GM18498 (cell line): Measurements from ENCODE around the gene C4BPA.

Source experiments
- ATAC-seq: cut with Tn5 transposase; IDR thresholded peaks from one replicate; pipeline ENCODE4 v1.9.1; 2021; ENCODE audit warnings: mild to moderate bottlenecking, moderate library complexity; ENCODE audit not compliant: unreplicated experiment

The C4BPA gene

DNA sequence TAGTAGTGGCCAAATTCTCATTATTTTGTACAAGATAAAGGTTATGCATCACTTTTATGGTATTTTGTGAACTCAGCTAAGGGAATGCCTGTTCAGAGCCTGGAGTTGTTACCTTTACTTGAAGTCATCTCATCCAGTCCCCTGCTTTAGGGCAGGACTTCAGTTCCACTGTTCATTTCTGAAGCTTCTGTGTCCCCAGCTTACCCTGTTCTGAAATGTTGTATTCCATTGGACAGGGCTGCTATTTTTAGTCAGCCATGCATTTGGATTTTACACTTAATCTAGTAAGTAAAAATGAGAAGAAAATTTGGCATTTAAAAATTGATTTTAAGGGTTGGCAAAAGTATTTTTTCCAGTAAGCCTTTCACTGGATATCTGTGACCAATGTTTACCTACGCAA lies 27.0 kb upstream of the C4BPA start:
- no peak for ATAC-seq

DNA sequence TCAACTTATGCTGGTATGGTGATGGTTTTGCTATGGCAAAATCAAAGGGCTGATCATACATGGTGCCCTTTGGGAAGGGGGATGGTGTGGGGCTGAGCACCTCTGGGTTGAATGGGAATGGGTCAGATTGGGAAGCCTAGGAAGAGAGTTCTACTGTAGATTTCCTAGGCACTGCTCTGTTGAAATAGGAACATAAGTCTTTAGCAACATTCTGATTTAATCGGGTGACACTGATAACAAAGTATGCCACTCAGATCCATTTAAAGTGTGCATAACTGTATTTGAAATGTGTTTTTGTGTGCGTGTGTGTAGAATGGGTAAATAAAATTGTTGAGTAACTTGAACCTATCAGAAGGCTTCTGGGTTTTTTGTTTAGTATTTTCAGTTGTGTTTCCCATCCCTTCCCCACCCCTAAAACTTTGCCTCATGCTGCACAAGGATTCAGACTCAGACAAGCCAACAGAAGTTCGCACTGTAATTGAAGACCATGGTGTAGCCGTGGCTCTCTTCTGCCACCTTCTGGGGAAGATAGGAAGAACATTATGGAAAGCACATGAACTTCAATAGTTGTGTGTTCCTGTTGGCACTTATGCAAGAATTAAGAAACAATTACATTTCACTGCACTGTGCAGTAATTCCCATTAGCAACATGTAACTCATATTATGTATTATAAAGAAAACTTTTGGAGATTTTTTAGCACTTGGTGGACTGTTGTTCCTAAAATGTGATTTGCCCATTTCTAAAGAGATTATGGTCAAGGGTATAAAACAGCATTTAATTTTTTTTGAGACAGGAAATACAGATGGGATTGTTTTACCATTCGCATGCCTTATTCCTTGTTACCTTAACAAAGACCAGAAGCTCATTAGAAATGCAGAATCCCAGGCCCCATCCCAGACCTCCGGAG lies 26.3 kb upstream of the C4BPA start:
- no peak for ATAC-seq

DNA sequence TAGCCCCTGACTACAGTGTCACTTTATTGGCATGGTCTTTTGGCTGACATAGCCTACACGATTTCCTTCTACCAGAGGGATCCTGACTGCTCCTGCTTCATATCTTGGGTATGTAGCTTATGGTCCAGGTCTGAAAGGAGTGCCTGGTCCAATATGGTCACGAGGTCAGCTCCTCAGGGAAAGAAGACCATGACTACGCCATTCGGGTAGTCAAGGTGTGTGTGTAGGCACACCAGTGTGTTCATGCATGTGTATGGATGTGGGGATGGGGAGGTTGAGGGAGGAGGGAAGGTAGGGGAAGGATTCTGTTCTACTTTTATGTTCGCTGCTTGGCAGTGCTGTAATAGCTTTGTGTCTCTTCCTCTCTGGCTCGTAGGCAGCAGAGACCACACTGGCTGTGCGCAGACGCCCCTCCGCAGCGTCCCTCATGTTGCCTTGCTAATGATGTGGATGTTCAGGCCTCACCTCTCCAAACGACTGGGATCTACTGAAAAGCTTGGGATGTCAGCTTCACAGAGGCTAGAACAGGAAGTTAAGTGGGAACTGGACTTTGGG lies 25.4 kb upstream of the C4BPA start:
- no peak for ATAC-seq

DNA sequence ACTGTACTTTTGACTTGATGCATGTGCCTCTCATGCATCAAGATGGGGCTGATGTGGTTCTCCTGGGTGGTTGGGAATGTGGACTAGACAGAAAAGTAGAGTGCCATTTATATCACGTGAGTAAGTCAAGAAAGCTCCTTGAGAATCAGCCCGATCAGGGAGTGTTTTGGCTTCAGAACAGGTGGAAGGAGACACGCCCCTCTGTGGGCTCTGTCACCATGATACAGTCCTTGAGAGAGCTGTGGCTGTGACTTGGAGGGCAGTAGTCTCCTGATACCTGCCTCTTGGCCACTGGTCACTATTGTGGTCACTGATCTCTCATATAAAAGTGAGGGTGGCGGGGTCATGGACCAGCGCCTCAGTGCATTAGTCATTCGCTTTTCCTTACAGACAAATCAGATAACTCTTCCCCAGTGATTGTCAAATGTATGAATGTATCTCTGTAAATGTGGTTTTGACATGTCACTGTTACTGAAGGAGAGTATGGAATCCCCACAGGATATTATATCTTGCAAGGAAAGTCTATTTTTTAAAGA lies 24.3 kb upstream of the C4BPA start:
- no peak for ATAC-seq

DNA sequence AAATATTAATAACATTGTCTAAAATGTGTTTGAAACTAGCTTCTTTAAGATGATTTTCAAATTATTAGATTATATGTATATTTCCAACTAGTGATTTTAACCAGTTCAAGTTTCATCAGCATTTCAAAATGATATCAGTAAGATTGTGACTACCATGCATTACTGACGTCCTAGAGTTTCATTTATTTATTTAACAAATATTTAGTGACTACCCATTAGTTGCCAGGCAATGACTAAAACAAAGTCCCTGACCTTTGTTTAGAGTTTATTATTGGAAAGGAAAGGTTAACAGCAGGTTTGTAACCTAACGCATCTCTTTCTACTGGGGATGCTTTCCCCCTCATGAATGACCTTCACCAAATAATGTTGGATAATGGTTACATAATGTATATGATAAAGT lies 22.9 kb upstream of the C4BPA start:
- ATAC-seq: no peak

DNA sequence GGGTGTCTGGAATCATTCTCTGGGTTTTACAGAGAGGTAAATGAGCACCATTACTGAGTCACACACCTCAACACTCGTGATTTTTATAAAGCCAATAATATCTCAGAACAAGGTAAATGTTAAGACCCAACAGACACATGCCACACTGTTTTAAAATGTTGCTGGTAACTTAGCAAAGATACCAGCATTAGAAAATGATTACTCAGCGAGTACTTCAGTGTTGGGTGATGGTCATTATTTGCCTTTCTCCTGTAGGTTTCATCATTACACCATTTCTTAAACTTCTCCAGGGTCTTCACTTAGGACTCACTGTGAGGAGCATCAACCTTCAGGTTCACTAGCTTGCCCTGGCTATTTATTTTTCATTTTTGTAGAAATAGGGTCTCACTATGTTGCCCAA lies 22.2 kb upstream of the C4BPA start:
- ATAC-seq: no peak

DNA sequence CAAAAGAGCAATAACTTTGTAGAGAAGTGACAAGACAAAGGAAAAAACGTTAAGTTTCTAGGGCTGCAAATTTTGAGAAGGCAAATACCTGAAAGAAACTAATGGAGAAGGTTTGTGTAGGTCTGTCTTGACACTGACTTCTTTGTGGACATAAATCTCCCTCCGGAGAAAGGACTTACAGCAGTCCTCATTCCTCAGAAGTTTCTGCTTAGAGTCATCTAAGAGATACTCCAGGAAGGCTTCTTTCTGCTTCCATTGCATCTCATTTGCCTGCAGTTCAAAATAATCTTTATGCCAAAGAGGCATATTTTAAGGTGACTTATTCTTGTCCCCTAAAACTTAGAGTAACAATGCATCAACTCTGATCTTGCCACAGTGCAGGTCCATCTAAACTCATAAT lies 19.8 kb upstream of the C4BPA start:
- no peak for ATAC-seq

DNA sequence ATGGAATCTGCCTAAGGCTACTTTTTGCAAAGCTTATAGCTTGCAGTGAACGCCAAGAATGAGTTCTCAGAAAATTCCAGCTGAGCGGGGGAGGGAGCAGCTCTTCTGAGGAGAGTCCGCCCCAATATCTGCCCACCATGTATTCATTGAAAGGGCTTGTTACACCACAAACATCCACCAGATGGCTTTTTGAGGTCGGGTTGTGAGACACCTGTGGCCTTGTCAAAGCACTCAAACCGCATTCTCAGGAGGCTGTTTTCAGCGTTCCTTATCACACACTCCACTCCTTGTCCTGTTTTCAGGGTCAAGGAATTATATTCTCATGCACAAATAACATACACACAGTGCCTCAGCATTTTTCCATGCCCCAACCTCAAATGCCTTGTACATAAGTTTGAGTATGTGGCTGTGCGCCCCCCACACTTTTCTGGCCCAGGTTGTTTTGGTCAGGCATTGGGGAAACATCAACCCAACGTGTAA lies 19.3 kb upstream of the C4BPA start:
- peak; percentile 80 for ATAC-seq

DNA sequence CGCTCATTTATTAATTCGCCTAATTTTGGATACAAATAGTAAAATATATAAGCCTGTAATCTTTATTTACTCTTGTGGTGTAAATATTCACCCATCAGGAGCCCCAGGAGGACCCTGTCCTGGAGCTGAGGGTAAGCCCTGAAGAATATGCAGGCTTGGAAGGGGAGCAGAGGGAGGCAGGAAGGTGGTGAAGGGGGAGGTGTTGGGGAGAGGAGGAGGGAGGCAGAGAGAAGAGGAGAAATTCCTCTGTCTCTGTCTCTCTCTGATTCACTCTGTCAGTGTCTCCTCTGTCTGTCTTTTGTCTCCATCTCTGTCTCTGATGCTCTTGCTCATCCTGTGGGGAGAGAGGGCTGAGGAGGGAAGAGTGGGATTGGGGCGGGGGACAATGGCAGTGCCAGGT lies 18.1 kb upstream of the C4BPA start:
- ATAC-seq: no peak

DNA sequence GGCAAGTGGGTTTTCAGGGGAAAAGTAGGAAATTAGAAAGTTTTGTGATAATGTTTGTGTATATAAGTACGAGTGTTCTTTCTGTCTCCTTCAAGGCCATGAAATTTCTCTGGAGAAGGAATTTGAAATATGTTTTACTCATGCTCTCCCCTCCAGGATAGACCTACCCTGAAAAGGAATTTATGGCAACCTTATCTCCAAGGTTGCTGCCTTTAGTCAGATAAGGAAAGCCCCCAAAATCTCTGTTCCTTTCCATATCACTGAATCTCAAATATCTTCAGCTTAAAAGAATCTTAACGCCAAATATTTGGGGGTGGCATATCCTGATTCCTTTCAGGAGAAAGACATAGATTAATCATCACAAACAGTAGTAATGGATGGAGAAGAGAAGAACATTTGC lies 15.9 kb upstream of the C4BPA start:
- no peak for ATAC-seq

DNA sequence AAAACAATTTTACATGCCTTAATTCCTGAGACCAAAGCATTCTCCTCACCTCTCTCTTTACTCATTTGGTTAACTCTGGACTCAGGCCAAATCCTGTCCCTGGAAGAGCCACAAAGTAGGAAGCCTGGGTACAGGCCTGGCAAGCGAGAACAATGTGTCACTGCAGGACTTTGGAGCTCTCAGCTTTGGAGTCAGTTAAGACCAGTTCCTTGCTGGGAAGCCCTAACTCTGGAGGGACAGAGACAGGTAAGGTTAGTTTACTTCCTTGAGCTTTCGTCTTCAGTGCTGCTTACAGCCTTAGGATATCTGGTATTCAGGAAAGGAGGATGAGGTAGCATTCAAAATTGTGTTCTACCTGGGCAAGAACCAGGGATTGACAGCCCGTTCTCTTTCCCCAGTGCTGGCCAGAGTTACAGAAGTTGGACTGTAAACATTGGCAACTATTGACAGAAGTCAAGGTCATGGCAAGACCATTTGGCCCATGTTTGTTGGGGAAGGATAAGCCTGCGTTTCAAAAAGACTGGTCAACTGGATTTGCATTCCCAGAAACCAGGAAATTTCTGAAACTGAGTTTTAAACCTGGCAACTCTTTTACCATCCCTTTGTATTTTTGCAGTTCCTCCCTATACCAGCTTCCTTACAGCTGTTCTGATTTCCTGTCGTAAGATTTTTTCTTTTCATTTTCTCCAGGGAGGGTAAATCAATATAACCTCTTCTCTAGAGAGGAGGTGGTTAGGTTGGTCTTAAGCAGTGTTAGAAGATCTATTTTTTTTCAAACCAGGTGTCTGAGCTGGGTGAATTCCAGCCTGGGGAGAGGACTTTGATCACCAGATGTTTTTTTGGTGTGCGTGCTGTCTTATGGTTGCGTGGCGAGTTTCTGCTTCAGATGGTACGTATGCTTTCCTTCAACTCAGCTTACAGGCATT lies 15.1 kb upstream of the C4BPA start, which contains the start of gene C4BPB:
Gene C4BPB, plus strand, starts transcription at position 160 of the 926 bp plus-strand sequence. Its CDS starts 672 bp downstream, at position 832.
- ATAC-seq: no peak

DNA sequence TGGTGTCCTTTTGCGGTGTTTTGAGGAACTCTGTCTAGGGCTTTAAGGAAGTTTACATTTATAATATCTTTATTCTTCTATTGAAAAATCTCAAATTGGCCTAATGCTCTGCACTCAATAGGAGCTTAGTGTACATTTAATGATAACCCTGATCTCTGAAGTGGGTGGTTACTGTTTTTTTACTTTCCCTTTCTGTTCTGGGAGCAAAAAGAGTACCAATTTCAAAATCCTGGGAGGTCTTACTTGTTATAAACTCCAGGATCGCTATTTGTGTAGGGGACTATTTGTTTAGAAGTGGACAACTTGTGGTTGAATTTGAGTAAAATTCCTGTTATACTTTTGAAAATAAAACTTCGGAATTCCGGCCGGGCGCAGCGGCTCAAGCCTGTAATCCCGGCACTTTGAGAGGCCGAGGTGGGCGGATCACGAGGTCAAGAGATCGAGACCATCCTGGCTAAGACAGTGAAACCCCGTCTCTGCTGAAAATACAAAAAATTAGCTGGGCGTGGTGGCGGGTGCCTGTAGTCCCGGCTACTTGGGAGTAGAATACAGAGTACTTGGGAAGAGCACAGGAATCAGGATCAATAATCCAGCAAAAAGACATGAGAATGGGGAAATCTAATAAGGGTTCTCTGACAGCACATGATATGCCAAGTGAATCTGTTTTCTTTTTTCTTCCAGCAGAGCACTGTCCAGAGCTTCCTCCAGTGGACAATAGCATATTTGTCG lies 14.2 kb upstream of the C4BPA start:
- no peak for ATAC-seq

DNA sequence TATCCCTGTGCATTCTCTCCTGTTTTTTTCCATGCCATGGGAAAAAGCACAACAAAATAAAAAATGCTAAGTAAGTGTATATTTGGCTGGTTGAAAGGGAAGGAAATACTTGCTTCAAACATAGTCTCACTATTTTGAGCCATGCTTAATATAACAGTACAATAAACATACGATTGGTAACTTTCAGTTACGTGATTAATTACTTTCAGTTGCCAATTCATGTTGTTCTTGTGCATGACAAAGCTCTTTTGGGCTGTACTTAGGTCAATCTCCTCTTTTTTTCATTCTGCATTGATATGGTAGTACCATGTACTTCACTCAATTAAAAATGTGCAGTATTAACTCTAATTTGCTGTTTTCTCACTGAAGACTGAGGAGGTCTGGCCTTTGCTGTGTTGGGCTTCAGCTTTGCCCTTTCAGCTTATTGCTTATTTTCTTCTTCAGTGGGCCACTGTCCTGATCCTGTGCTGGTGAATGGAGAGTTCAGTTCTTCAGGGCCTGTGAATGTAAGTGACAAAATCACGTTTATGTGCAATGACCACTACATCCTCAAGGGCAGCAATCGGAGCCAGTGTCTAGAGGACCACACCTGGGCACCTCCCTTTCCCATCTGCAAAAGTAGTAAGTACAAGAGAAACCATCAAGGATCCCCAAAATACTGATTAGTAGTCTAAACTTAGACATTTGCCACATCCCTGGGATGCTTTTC lies 12.7 kb upstream of the C4BPA start:
- ATAC-seq: no peak

DNA sequence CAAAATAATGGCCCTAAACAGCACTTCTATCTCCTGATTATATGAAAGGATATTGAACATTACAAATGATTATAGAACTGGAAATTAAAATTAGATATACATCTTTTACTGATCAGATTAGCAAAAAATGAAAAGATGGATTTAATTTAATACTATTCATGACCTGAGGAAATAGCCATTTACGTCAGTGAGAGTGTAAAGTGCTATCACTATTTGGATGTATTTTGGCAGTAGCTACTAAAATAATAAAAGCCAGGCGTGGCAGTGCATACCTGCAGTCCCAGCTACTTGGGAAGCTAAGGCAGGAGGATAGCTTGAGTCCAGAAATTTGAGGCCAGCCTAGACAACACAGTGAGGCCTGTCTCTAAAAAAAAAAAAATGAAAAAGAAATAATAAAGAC lies 10.1 kb upstream of the C4BPA start:
- ATAC-seq: no peak

DNA sequence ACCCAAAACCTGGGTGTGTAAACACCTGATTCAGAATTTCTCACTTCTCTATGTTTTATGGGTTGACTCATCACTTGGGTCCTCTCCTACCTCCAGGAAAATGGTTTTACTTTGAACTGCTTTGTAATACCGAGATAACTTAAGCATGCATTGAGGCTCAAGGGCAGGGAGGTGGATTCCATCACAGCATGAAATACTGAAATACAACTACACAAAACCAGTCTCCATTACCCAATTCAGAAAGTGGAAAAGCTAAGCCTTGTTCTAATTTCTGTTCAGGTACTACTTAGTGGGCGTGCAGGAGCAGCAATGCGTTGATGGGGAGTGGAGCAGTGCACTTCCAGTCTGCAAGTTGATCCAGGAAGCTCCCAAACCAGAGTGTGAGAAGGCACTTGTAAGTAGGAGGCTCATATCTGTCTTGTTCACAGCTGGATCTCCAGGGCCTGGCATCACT lies 6.1 kb upstream of the C4BPA start:
- ATAC-seq: peak; percentile 62

DNA sequence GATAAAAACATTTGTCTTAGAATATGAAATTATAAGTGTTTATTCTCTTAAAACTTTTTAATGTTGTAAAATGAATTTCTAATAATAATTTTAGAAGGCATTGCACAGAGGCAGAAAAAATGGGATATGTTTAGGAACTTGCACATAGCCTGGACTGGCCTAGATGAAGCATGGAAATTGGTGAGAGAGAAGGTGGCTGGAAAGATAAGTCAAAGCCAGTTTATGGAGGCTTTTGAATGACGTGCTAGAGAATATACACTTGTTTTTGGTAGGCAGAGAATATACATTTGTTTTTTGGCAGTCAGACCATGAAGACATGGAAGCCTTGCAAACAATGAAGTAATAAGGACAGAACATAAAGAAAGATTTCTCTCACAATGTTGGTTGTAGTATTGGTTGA lies 2.3 kb upstream of the C4BPA start:
- ATAC-seq: no peak

DNA sequence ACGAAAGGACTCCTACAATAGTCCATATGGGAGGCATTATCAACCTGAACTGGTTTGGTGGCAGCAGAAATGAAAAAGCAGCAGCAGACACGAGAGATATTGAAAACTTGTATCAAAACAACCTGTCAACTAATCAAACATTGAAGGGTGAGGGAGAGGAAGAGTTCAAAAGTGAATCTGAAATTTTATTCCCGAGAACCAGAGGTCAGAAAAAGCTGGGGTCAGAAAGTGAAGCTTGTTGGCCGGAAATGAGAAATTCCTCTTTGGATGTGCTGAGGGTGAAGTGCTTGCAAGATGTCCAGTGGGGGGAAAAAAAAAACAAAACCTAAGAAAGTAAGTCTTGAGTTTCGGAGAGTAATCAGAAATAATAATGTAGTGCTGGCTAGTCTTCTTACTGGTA lies 1.9 kb upstream of the C4BPA start:
- no peak for ATAC-seq

DNA sequence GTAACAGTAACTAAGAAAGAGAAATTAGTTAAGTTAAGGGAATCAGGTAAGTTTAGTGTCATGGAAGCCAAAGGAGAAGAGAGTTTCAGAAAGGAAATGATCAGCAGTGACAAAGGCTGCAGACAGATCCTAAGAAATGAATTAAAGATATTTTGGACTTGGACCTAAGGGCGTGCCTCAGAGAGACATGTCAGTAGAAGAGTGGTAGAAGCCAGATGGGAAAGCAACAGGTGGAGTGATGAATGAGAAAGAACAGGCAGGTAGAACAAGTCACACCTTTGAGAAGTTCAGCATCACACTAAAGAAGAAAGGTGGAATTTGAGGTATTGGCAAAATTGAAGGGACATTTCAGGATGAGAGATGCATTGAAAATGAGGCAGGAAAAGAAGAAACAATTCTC lies 1.4 kb upstream of the C4BPA start:
- no peak for ATAC-seq

DNA sequence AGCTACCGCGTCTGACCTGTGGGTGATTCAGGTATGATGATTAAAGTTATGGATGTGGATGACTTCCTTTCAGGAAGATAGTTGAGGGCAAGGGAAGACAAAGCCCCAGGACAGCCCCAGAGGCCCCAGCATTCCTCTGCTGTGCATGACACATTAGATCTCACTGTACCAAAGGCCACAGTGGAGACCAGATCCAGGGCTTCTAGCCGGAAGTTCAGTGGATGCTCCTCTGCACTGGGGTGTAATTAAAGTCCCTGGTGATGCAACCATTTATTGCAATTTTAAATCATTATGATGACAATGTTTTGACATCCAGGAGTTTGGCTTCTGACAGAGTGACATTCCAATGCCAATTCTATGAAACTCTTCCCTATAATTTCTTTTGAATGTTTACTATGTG lies 5.0 kb downstream of the C4BPA start:
- no peak for ATAC-seq
